Stimulated activated memory B cell treated with anti-CD40 and anti-IgM and Interleukin-4, amounts not matched to agents 10 μg/mL and 1 μg/mL and 100 μg/mL, for 72 hours (primary cell): ENCODE data around the gene MRTFA.
"Not testable (repeated sequence)": the region's sequence is repeated elsewhere in the genome, so short reads cannot be mapped to it uniquely, and the experiment has no call there.

ENCODE experiments used
- ATAC-seq: fragments of 150-1000 bp; cut with Tn5 transposase; 2 replicates; pipeline ENCODE4 v1.10.0; 2021
- H3K27ac Mint-ChIP-seq: one replicate; pipeline ENCODE4 v1.8.0; 2022; ENCODE audit warnings: mild to moderate bottlenecking, mixed read lengths
- H3K27me3 Mint-ChIP-seq: one replicate; pipeline ENCODE4 v1.8.0; 2022; ENCODE audit warnings: mixed read lengths
- H3K36me3 Mint-ChIP-seq: one replicate; pipeline ENCODE4 v1.8.0; 2022; ENCODE audit warnings: mixed read lengths
- H3K4me1 Mint-ChIP-seq: one replicate; pipeline ENCODE4 v1.8.0; 2022; ENCODE audit warnings: mixed read lengths
- H3K4me3 Mint-ChIP-seq: one replicate; pipeline ENCODE4 v1.8.0; 2022; ENCODE audit warnings: mild to moderate bottlenecking, moderate library complexity, mixed read lengths
- H3K9me3 Mint-ChIP-seq: one replicate; pipeline ENCODE4 v1.8.0; 2022; ENCODE audit warnings: mixed read lengths

Gene MRTFA

GRCh38 chr22:40504285-40505249, 132.0 kb downstream of the MRTFA start:
- Mint-ChIP-seq H3K9me3 (no peaks in the 10 kb centered on the region), H3K36me3 (peaks cover 5% of the 10 kb centered on the region), H3K4me3 (no peak overlapping the region), H3K4me1 (peaks cover 6% of the 10 kb centered on the region), H3K27ac (peak overlapping the region; percentile 47), H3K27me3 (no peaks in the 10 kb centered on the region)
- peak; percentile 58 for ATAC-seq

GRCh38 chr22:40502919-40503318, 133.6 kb downstream of the MRTFA start:
- Mint-ChIP-seq H3K9me3 (no peaks in the 10 kb centered on the region), H3K4me1 (peaks cover 13% of the 10 kb centered on the region), H3K27me3 (no peaks in the 10 kb centered on the region), H3K36me3 (peaks cover 5% of the 10 kb centered on the region), H3K27ac (peak overlapping the region; percentile 43), H3K4me3 (no peak overlapping the region)
- no peak for ATAC-seq

GRCh38 chr22:40500465-40500786, 136.1 kb downstream of the MRTFA start:
- not testable (repeated sequence) for ATAC-seq, H3K27me3 Mint-ChIP-seq, H3K9me3 Mint-ChIP-seq, H3K4me3 Mint-ChIP-seq, H3K27ac Mint-ChIP-seq, H3K36me3 Mint-ChIP-seq
- H3K4me1 Mint-ChIP-seq: peaks cover 21% of the 10 kb centered on the region

GRCh38 chr22:40499209-40499623, 137.3 kb downstream of the MRTFA start:
- no peaks in the 10 kb centered on the region for H3K9me3 Mint-ChIP-seq
- no peaks in the 10 kb centered on the region for H3K27me3 Mint-ChIP-seq
- peak overlapping the region; percentile 51 for H3K27ac Mint-ChIP-seq
- peaks cover 21% of the 10 kb centered on the region for H3K4me1 Mint-ChIP-seq
- peaks cover 5% of the 10 kb centered on the region for H3K36me3 Mint-ChIP-seq
- no peak overlapping the region for H3K4me3 Mint-ChIP-seq
- ATAC-seq: peak; percentile 73

GRCh38 chr22:40498420-40499208, 137.9 kb downstream of the MRTFA start:
- Mint-ChIP-seq H3K36me3 (peaks cover 5% of the 10 kb centered on the region), H3K27ac (no peak overlapping the region), H3K4me1 (peaks cover 25% of the 10 kb centered on the region), H3K4me3 (no peak overlapping the region), H3K9me3 (no peaks in the 10 kb centered on the region), H3K27me3 (no peaks in the 10 kb centered on the region)
- no peak for ATAC-seq

GRCh38 chr22:40493441-40493840, 143.1 kb downstream of the MRTFA start:
- H3K4me3 Mint-ChIP-seq: no peak overlapping the region
- no peak for ATAC-seq
- no peaks in the 10 kb centered on the region for H3K27me3 Mint-ChIP-seq
- H3K4me1 Mint-ChIP-seq: peaks cover 40% of the 10 kb centered on the region
- peak overlapping the region; percentile 90 for H3K27ac Mint-ChIP-seq
- H3K36me3 Mint-ChIP-seq: no peaks in the 10 kb centered on the region
- no peaks in the 10 kb centered on the region for H3K9me3 Mint-ChIP-seq

GRCh38 chr22:40491990-40492631, 144.4 kb downstream of the MRTFA start:
- Mint-ChIP-seq H3K27me3 (no peaks in the 10 kb centered on the region), H3K4me1 (peaks cover 43% of the 10 kb centered on the region), H3K27ac (peak overlapping the region; percentile 90), H3K36me3 (no peaks in the 10 kb centered on the region), H3K4me3 (peak overlapping the region; percentile 66), H3K9me3 (no peaks in the 10 kb centered on the region)
- peak; percentile 98 for ATAC-seq

- H3K4me1 Mint-ChIP-seq: peaks cover 27% of the 10 kb centered on the region
- no peak overlapping the region for H3K4me3 Mint-ChIP-seq
- H3K27ac Mint-ChIP-seq: no peak overlapping the region
- H3K27me3 Mint-ChIP-seq: no peaks in the 10 kb centered on the region
- peaks cover 5% of the 10 kb centered on the region for H3K36me3 Mint-ChIP-seq
- no peaks in the 10 kb centered on the region for H3K9me3 Mint-ChIP-seq
- no peak for ATAC-seq
These were observed 148.8 kb downstream of the MRTFA start for GRCh38 chr22:40487663-40488249.

- peaks cover 5% of the 10 kb centered on the region for H3K36me3 Mint-ChIP-seq
- H3K27ac Mint-ChIP-seq: no peak overlapping the region
- no peaks in the 10 kb centered on the region for H3K27me3 Mint-ChIP-seq
- ATAC-seq: no peak
- no peak overlapping the region for H3K4me3 Mint-ChIP-seq
- peaks cover 20% of the 10 kb centered on the region for H3K4me1 Mint-ChIP-seq
- H3K9me3 Mint-ChIP-seq: no peaks in the 10 kb centered on the region
These were observed 149.4 kb downstream of the MRTFA start for GRCh38 chr22:40486962-40487602.

GRCh38 chr22:40485813-40486667, 150.5 kb downstream of the MRTFA start:
- Mint-ChIP-seq H3K4me1 (peaks cover 10% of the 10 kb centered on the region), H3K27me3 (no peaks in the 10 kb centered on the region)

GRCh38 chr22:40484906-40485669, 151.4 kb downstream of the MRTFA start:
- Mint-ChIP-seq H3K9me3 (no peaks in the 10 kb centered on the region), H3K4me3 (no peak overlapping the region), H3K36me3 (peaks cover 5% of the 10 kb centered on the region), H3K27ac (no peak overlapping the region), H3K4me1 (peaks cover 7% of the 10 kb centered on the region), H3K27me3 (no peaks in the 10 kb centered on the region)
- no peak for ATAC-seq

More at GRCh38 chr22:40485813-40486667, 150.5 kb downstream of the MRTFA start:
- peaks cover 5% of the 10 kb centered on the region for H3K36me3 Mint-ChIP-seq
- H3K9me3 Mint-ChIP-seq: no peaks in the 10 kb centered on the region
- no peak for ATAC-seq
- H3K27ac Mint-ChIP-seq: no peak overlapping the region
- no peak overlapping the region for H3K4me3 Mint-ChIP-seq

- Mint-ChIP-seq H3K27ac (no peak overlapping the region), H3K4me3 (no peak overlapping the region), H3K4me1 (peaks cover 6% of the 10 kb centered on the region), H3K9me3 (no peaks in the 10 kb centered on the region), H3K36me3 (peaks cover 5% of the 10 kb centered on the region), H3K27me3 (no peaks in the 10 kb centered on the region)
- no peak for ATAC-seq
These were observed 153.6 kb downstream of the MRTFA start for GRCh38 chr22:40482886-40483285.

- H3K4me1 Mint-ChIP-seq: peaks cover 5% of the 10 kb centered on the region
- no peak overlapping the region for H3K27ac Mint-ChIP-seq
- no peaks in the 10 kb centered on the region for H3K9me3 Mint-ChIP-seq
- H3K36me3 Mint-ChIP-seq: peaks cover 5% of the 10 kb centered on the region
- no peak for ATAC-seq
- no peaks in the 10 kb centered on the region for H3K27me3 Mint-ChIP-seq
- H3K4me3 Mint-ChIP-seq: no peak overlapping the region
These were observed 154.1 kb downstream of the MRTFA start for GRCh38 chr22:40482391-40482790.
